GM21423 (cell line): Measurements from ENCODE around the gene SETD1B.
"Not testable (repeated sequence)": the region's sequence is repeated elsewhere in the genome, so short reads cannot be mapped to it uniquely, and the experiment has no call there.

ENCODE experiments used
- ATAC-seq: cut with Tn5 transposase; IDR thresholded peaks from one replicate; pipeline ENCODE4 v1.9.1; 2021; ENCODE audit warnings: mild to moderate bottlenecking, moderate library complexity; ENCODE audit not compliant: unreplicated experiment

Gene SETD1B

GRCh38 chr12:121852392-121852791 is 48.6 kb downstream of the SETD1B start:
- ATAC-seq = not testable (repeated sequence)

GRCh38 chr12:121857322-121858246 is 53.8 kb downstream of the SETD1B start:
- ATAC-seq = no peak

- ATAC-seq = no peak
These were observed 54.5 kb downstream of the SETD1B start for GRCh38 chr12:121858318-121858661.

- no peak for ATAC-seq
These were observed 55.1 kb downstream of the SETD1B start, which contains the start of gene HPD for GRCh38 chr12:121858662-121859572. Gene HPD (minus strand): TSS chr12:121858859. CDS start chr12:121858823, 36 bp downstream.

- no peak for ATAC-seq
These were observed 56.4 kb downstream of the SETD1B start for GRCh38 chr12:121860257-121860656.

GRCh38 chr12:121860699-121861098 is 56.9 kb downstream of the SETD1B start:
- ATAC-seq = not testable (repeated sequence)

- no peak for ATAC-seq
These were observed 57.9 kb downstream of the SETD1B start for GRCh38 chr12:121861636-121862254.

- ATAC-seq = no peak
These were observed 62.5 kb downstream of the SETD1B start for GRCh38 chr12:121866331-121866730.

- ATAC-seq = not testable (repeated sequence)
These were observed 65.4 kb downstream of the SETD1B start for GRCh38 chr12:121869229-121869628.

- no peak for ATAC-seq
These were observed 67.7 kb downstream of the SETD1B start for GRCh38 chr12:121871467-121871866.

- ATAC-seq = no peak
These were observed 68.9 kb downstream of the SETD1B start for GRCh38 chr12:121872546-121873215.

GRCh38 chr12:121873216-121873569 is 69.4 kb downstream of the SETD1B start:
- ATAC-seq = no peak

GRCh38 chr12:121874071-121874470 is 70.3 kb downstream of the SETD1B start:
- no peak for ATAC-seq

- no peak for ATAC-seq
These were observed 71.8 kb downstream of the SETD1B start for GRCh38 chr12:121875582-121875981.

GRCh38 chr12:121876080-121876447 is 72.3 kb downstream of the SETD1B start:
- ATAC-seq = not testable (repeated sequence)
